HG03175 (cell line): Measurements from ENCODE around the gene RPL21.
"Not testable (repeated sequence)": the region's sequence is repeated elsewhere in the genome, so short reads cannot be mapped to it uniquely, and the experiment has no call there.

ENCODE experiments used
- ATAC-seq: cut with Tn5 transposase; IDR thresholded peaks from one replicate; pipeline ENCODE4 v1.9.1; 2021; ENCODE audit warnings: mild to moderate bottlenecking, moderate library complexity; ENCODE audit not compliant: unreplicated experiment

The RPL21 gene

GRCh38 chr13:27251166-27252091, at the start of gene RPL21:
TSS of gene RPL21 (plus strand) at chr13:27251558. CDS start at chr13:27253777, 2,219 bp downstream.
- ATAC-seq = peak; percentile 95

- no peak for ATAC-seq
These were observed 49.7 kb upstream of the RPL21 start for GRCh38 chr13:27201661-27202060.

- no peak for ATAC-seq
These were observed 48.2 kb upstream of the RPL21 start for GRCh38 chr13:27203186-27203585.

GRCh38 chr13:27203854-27204253, 47.5 kb upstream of the RPL21 start:
- no peak for ATAC-seq

DNA sequence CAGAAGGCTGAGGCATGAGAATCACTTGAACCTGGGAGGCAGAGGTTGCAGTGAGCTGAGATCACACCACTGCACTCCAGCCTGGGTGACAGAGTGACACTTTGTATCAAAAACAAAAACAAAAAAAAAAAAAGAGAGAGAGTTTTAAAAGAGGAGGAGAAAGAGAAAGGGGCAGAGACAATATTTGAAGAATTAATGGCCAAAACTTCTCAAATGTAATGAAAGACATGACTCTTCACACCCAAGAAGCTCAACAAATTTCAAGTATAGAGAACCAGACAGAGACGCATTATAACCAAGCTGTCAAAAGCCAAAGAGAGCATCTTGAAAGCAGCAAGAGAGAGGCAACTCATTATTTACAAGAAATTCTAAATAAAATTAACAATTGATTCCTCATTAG, 42.8 kb upstream of the RPL21 start:
- ATAC-seq = no peak

- no peak for ATAC-seq
These were observed 40.1 kb upstream of the RPL21 start for GRCh38 chr13:27211271-27211670.

- no peak for ATAC-seq
These were observed 39.5 kb upstream of the RPL21 start for GRCh38 chr13:27211771-27212364.

DNA sequence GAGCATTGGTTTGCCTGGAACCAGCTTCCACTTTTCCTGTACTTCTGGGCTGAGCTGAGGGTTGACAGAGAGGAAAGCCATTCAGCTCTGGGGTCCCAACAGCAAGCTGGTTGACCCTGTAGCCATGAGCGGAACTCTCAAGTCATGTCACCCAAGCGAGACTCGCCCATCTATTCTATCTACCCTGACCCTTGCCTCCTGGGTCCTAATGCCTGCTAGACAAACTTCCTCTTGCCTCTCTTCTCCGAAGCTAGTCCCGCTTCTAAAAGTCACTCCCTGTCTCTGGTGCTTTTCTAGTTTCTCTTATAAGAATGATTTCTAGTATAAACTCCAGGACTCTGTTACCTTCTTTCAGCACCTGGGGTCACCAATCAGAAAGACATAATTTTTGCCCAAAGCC, 38.0 kb upstream of the RPL21 start:
- not testable (repeated sequence) for ATAC-seq

GRCh38 chr13:27217791-27218190, 33.6 kb upstream of the RPL21 start:
- not testable (repeated sequence) for ATAC-seq

DNA sequence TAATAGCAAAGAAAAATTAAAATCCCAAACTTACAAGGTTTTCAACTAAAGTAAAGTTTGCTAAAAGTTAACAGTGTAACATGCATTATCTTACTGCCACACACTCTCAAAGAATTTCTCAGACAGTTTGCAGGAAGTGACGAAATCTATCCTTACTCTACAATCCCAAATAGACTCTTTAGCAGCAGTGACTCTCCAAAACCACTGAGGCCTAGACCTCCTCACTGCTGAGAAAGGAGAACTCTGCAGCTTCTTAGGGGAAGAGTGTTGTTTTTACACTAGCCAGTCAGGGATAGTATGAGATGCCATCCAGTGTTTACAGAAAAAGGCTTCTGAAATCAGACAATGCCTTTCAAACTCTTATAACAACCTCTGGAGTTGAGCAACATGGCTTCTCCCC, 32.5 kb upstream of the RPL21 start:
- not testable (repeated sequence) for ATAC-seq

DNA sequence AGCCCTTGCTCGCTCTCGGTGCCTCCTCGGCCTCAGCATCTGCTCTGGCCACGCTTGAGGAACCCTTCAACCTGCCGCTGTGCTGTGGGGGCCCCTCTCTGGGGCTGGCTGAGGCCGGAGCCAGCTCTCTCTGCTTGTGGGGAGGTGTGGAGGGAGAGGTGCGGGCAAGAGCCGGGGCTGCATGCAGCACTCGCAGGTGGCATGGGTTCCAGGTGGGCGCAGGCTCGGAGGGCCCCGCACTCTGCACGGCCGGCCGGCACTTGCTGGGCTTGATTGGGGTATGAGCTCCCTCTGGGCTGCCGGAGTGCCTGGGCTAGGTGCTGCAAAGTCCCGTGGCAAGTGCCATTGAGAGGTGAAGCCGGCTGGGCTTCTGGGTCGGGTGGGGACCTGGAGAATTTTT, 31.7 kb upstream of the RPL21 start:
- ATAC-seq = no peak

GRCh38 chr13:27222100-27222499, 29.3 kb upstream of the RPL21 start:
- ATAC-seq = peak; percentile 74

DNA sequence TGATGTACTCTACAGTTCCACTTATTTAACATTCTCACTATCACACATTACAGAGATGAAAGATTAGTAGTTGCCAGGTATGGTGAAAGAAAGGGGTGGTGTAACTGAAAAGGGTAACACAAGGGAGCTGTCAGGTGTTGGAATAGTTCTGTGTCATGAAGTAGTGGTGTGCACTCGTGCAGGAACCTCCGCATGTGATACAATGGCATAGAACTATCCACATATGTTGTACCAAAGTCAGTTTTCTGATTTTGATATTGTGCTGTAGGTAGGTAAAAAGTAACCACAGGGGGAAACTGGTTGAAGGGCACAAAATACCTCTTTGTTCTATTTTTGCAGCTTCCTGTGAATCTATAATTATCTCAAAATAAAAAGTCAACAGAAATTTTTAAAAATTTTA, 24.4 kb upstream of the RPL21 start:
- ATAC-seq = no peak

- ATAC-seq = no peak
These were observed 23.2 kb upstream of the RPL21 start for GRCh38 chr13:27228131-27228530.

GRCh38 chr13:27229642-27230041, 21.7 kb upstream of the RPL21 start:
- no peak for ATAC-seq

DNA sequence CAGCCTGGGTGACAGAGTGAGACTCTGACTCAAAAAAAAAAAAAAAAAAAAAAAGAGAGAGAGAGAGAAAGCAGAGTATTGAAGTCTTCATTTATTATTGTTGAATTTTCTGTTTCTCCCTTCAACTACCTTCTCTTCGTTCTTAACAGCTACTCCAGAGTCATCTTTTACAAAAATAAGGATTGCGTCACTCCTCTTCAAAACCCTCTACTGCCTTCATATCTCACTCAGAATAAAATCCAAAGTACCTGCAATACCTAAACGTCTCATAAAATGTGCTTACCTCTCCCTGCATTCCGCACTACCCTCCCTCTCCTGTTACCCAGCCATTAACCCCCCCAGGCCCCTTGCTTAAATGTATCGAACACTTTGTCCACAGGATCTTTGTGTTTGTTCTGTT, 17.4 kb upstream of the RPL21 start:
- ATAC-seq = no peak

- ATAC-seq = no peak
These were observed 14.9 kb upstream of the RPL21 start for GRCh38 chr13:27236478-27236877.

DNA sequence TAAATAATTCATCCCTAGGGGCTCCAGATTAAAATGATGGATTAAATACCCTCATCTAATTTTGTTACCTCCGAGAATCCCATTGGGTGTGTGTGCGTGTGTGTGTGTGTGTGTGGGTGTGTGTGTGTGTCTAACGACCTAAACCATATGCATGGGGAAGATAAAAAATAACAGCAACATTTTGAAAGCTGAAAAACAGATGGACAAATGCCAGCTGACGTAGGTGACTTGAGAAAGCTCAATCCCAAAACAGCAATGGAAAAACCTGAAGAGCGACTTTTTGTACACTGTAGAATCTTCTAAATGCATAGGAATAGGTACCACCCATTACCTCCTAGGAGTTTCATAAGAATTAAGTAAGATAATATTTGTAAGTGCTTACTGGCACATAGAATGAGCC, 8.7 kb upstream of the RPL21 start:
- ATAC-seq = no peak

DNA sequence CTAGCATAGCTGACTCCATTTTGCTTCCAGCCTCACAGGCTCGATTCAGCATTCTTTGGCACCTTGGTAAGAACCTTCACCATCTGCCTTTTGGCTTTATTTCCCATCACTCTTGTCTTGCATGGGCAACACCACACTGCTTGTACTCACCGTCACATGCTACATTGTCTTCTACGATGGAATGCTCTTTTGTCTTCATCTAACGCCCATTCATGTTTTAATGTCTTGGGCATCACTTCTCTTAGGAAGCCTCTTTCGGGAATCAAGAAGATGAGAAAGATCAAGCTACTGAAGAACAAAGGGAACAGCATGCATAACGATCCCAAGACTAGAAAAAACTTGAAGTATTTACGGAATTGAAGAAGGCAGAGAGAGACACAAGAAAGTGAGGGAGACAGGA, 5.7 kb upstream of the RPL21 start:
- ATAC-seq = no peak

GRCh38 chr13:27250833-27251165, 559 bp upstream of the RPL21 start:
- ATAC-seq = peak; percentile 9

DNA sequence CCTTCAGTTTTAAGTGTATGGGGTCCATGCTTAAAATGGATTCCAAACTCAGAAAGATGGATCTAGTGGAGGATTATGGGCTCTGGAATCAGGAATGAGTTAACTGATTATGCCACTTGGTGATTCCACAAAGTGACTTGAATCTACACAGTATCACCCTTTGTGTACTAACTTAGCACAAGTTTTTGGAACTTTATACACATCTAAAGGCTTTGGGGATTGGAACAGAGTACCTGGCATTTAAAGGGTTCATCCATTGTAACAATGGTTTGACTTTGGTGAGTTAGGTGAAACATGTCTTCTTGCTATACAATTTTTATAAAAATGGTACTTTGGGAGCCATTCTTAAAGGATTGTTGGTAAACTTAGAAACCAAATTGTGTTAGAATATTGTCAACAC, 1.1 kb downstream of the RPL21 start:
- no peak for ATAC-seq

GRCh38 chr13:27257233-27257568, 5.8 kb downstream of the RPL21 start:
- no peak for ATAC-seq
